PC-9 (cell line): Measurements from ENCODE around the gene HTRA3. TPM values are rescaled to one million over a fixed set of nuclear protein-coding genes. Genes with fewer than 3 reads are reported as not detected.

ENCODE experiments used
- BruUV-seq: library from RNA; stranded (reverse); fragments of 400-500 nt; replicated peaks from 2 replicates; lab custom pipeline; 2021; lab: Mats Ljungman, UMichigan
- CTCF ChIA-PET: fragments of 300-600 bp; sonication (Branson Sonifier 250); formaldehyde crosslinking; loops from one replicate; lab custom pipeline; 2022; ENCODE audit warnings: antibody characterized with exemption; lab: Charles Lee
- POLR2A ChIA-PET: fragments of 300-600 bp; sonication (Branson Sonifier 250); formaldehyde crosslinking; loops from one replicate; lab custom pipeline; 2022; ENCODE audit warnings: antibody characterized with exemption; ENCODE audit not compliant: unreplicated experiment; lab: Charles Lee
- DNase-seq, 2 experiments: peaks; one replicate each; pipeline versions ENCODE4 v3.0.0 to v3.0.0-alpha.2; 2015 to 2022; ENCODE audit warnings: mixed read lengths in 1 of 2
- H2AFZ ChIP-seq: fragments of 200-600 bp; sonication (generic); 2 replicates; pipeline ENCODE4 v1.8.1; 2017; ENCODE audit warnings: antibody characterized with exemption
- H3F3A ChIP-seq: fragments of 200-600 bp; sonication (generic); 2 replicates; pipeline ENCODE4 v1.8.1; 2017; ENCODE audit warnings: antibody characterized with exemption, mild to moderate bottlenecking, low read depth; ENCODE audit not compliant: insufficient read depth
- H3K27ac ChIP-seq: fragments of 200-600 bp; sonication (generic); 2 replicates; pipeline ENCODE4 v1.6.1; 2016; ENCODE audit warnings: mixed run types
- H3K27me3 ChIP-seq: fragments of 200-600 bp; sonication (generic); 2 replicates; pipeline ENCODE4 v1.6.1; 2016; ENCODE audit warnings: low read depth, mixed run types; ENCODE audit not compliant: insufficient read depth
- H3K36me3 ChIP-seq: fragments of 200-600 bp; sonication (generic); 2 replicates; pipeline ENCODE4 v1.6.1; 2016; ENCODE audit warnings: low read depth, mixed run types
- H3K4me1 ChIP-seq: fragments of 200-600 bp; sonication (generic); replicated peaks from 2 replicates; pipeline ENCODE4 v1.6.1; 2016; ENCODE audit warnings: mixed run types; ENCODE audit not compliant: insufficient read depth
- H3K4me2 ChIP-seq: fragments of 200-600 bp; sonication (generic); 2 replicates; pipeline ENCODE4 v1.6.1; 2017; ENCODE audit warnings: mixed run types
- H3K4me3 ChIP-seq: fragments of 200-600 bp; sonication (generic); 2 replicates; pipeline ENCODE4 v1.6.1; 2016; ENCODE audit warnings: mixed run types
- H3K79me2 ChIP-seq: fragments of 200-600 bp; sonication (generic); 2 replicates; pipeline ENCODE4 v1.6.1; 2017; ENCODE audit warnings: low read depth, mixed run types
- H3K9me2 ChIP-seq: fragments of 200-600 bp; sonication (generic); 2 replicates; pipeline ENCODE4 v1.8.1; 2017; ENCODE audit warnings: mild to moderate bottlenecking; ENCODE audit not compliant: insufficient read depth
- H3K9me3 ChIP-seq: fragments of 200-600 bp; sonication (generic); 2 replicates; pipeline ENCODE4 v1.8.1; 2016; ENCODE audit warnings: low read depth; ENCODE audit not compliant: insufficient read depth
- H4K20me1 ChIP-seq: fragments of 200-600 bp; sonication (generic); 2 replicates; pipeline ENCODE4 v1.8.1; 2017; ENCODE audit not compliant: insufficient read depth
- EZH2 ChIP-seq: fragments of 200-600 bp; sonication (generic); IDR thresholded peaks from 2 replicates; pipeline ENCODE4 v1.8.0; 2017; ENCODE audit warnings: antibody characterized with exemption, low read depth
- intact Hi-C: fragments of 100-400 bp; cut with micrococcal nuclease; formaldehyde crosslinking; loops from one replicate; pipeline ENCODE4 v1.10.0; 2022; ENCODE audit not compliant: unreplicated experiment
- total RNA-seq: library from RNA; stranded (reverse); gene quantifications from 2 replicates; pipeline ENCODE4 v1.2.3, GENCODE V29; 2021
- TF ChIP-seq, protein P1 (sequence below): fragments of 200-600 bp; sonication (generic); conservative IDR thresholded peaks from 2 replicates; pipeline ENCODE4 v1.6.1; 2017; ENCODE audit warnings: mixed run types, antibody characterized with exemption, mild to moderate bottlenecking, moderate library complexity

HTRA3 gene
- total RNA-seq, 1 experiment from 2014 or later, result 14.1 TPM

DNA sequence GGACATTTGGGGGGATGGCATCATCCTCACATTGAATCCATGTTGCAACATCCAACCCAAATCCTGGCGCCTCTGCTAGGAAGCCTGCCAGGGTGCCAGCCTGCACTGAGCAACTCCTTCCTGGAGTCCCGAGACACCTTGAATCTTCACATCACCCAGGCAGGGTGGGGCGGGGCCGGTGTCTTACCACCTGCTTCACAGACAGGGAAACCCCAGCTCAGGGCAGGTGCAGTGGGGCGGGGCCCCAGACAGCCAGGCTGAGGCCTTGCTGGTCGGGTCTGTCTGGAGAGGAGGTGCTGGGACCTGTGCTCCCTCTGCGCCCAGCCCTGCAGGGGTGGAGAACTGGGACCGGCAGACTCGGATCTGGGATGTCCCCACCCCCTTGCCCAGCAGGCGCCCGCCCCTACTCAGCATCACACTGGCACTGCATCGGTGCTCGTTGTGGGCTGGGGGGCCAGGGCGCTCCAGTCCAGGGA, 31.5 kb upstream of the HTRA3 start:
- Histone ChIP-seq H3K36me3 (no peaks in the 10 kb centered on the region), H3K4me2 (no peak overlapping the region), H3K9me3 (no peaks in the 10 kb centered on the region), H3K4me1 (peaks cover 5% of the 10 kb centered on the region; the same call in 1 of the 2 replicates), H3K79me2 (no peaks in the 10 kb centered on the region), H3K27ac (no peak overlapping the region), H3K9me2 (no peaks in the 10 kb centered on the region), H2AFZ (no peak overlapping the region), H3F3A (no peaks in the 10 kb centered on the region), H4K20me1 (no peaks in the 10 kb centered on the region), H3K27me3 (no peaks in the 10 kb centered on the region), H3K4me3 (no peak overlapping the region)
- no TSS peak for BruUV-seq
- CTCF ChIA-PET, result interaction anchor here (1.7 kb wide), 1 partner anchor 61 kb away, joined by 4 read pairs; no protein-coding TSS in a partner anchor
- intact Hi-C loops, result no loop called here
- POLR2A ChIA-PET, result interaction anchor here (0.6 kb wide), 1 partner anchor 318 kb away, joined by 5 read pairs; no protein-coding TSS in a partner anchor
- peak in 1 of 2 experiments; percentile 47 for DNase-seq
- TF ChIP-seq EZH2, result no peak
- TF ChIP-seq, protein P1, sequence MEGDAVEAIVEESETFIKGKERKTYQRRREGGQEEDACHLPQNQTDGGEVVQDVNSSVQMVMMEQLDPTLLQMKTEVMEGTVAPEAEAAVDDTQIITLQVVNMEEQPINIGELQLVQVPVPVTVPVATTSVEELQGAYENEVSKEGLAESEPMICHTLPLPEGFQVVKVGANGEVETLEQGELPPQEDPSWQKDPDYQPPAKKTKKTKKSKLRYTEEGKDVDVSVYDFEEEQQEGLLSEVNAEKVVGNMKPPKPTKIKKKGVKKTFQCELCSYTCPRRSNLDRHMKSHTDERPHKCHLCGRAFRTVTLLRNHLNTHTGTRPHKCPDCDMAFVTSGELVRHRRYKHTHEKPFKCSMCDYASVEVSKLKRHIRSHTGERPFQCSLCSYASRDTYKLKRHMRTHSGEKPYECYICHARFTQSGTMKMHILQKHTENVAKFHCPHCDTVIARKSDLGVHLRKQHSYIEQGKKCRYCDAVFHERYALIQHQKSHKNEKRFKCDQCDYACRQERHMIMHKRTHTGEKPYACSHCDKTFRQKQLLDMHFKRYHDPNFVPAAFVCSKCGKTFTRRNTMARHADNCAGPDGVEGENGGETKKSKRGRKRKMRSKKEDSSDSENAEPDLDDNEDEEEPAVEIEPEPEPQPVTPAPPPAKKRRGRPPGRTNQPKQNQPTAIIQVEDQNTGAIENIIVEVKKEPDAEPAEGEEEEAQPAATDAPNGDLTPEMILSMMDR, result no peak

DNA sequence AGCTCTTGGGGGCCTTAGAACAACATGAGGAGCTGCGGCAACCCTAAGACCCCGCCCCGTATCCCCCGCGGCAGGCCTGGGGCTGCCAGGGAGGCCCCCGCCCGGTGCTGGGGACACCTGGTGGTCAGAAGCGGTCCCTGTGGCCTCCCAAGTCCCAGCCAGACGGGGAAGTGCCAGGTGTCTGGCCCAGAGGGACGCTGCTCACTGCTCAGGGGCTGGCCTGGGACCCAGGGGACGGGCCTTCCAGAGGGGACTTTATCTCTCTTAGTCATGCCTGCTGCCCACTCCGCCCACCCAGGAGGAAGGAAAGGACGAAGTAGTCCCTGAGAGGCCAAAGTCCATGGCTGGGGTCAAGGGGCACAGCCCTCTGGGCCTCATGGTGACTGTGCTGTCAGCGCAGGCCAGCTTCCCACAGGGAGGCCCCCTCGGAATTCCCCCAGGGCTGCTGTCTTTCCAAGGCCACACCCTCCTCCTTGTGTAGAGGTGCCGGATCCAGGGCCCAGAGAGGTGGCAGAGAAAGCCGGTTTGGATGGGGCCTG, 31.0 kb upstream of the HTRA3 start:
- ChIA-PET POLR2A (interaction anchor here (0.6 kb wide), 1 partner anchor 318 kb away, joined by 5 read pairs; no protein-coding TSS in a partner anchor), CTCF (interaction anchor here (1.7 kb wide), 1 partner anchor 62 kb away, joined by 4 read pairs; no protein-coding TSS in a partner anchor)
- no peaks in the 10 kb centered on the region for H3K79me2 ChIP-seq
- no peak overlapping the region for H3K4me3 ChIP-seq
- no peak overlapping the region for H2AFZ ChIP-seq
- no peak overlapping the region for H3K4me2 ChIP-seq
- TF ChIP-seq, protein P1, result peak; percentile 58
- TF ChIP-seq EZH2, result no peak
- H3K27me3 ChIP-seq, result no peaks in the 10 kb centered on the region
- no peaks in the 10 kb centered on the region for H3F3A ChIP-seq
- no peaks in the 10 kb centered on the region for H3K9me2 ChIP-seq
- H3K36me3 ChIP-seq, result no peaks in the 10 kb centered on the region
- no peaks in the 10 kb centered on the region for H3K9me3 ChIP-seq
- no peak overlapping the region for H3K27ac ChIP-seq
- no TSS peak for BruUV-seq
- intact Hi-C loops, result no loop called here
- H4K20me1 ChIP-seq, result no peaks in the 10 kb centered on the region
- peaks cover 5% of the 10 kb centered on the region; the same call in 1 of the 2 replicates for H3K4me1 ChIP-seq
- no peak for DNase-seq

DNA sequence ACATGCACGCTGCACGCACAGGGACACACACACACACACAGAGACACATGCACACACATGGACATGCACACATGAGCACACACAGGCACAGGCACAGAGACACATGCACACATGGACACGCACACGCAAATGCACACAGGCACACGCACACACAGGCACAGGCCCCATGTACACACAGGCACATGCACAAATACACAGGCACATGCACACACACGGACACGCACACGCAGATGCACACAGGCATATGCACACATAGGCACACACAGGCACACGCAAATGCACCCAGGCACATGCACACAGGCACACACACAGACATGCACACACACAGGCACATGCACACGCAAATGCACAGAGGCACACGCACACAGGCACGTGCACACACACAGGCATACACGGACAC, 30.3 kb upstream of the HTRA3 start:
- H3K36me3 ChIP-seq, result no peaks in the 10 kb centered on the region
- no peaks in the 10 kb centered on the region for H4K20me1 ChIP-seq

More for the DNA sequence above, 30.3 kb upstream of the HTRA3 start:
- Histone ChIP-seq H3K27me3 (no peaks in the 10 kb centered on the region), H2AFZ (no peak overlapping the region), H3K4me1 (peaks cover 5% of the 10 kb centered on the region; the same call in 1 of the 2 replicates), H3K4me3 (no peak overlapping the region), H3K27ac (no peak overlapping the region), H3K79me2 (no peaks in the 10 kb centered on the region), H3K4me2 (no peak overlapping the region), H3K9me2 (no peaks in the 10 kb centered on the region), H3K9me3 (no peaks in the 10 kb centered on the region), H3F3A (no peaks in the 10 kb centered on the region)
- ChIA-PET POLR2A (no interaction called here), CTCF (no interaction called here)
- TF ChIP-seq, protein P1, result no peak
- TF ChIP-seq EZH2, result no peak
- DNase-seq, result no peak
- BruUV-seq, result no TSS peak
- intact Hi-C loops, result no loop called here
